IMR-90 (cell line): Measurements from ENCODE around the gene SHB. TPM values are rescaled to one million over a fixed set of nuclear protein-coding genes. Genes with fewer than 3 reads are reported as not detected.
A peak's percentile ranks its signal among the peaks of the same experiment; 100 is the strongest.

Experiments used
- ATAC-seq: fragments of 200-7000 bp; cut with Tn5 transposase; 2 replicates; pipeline ENCODE4 v1.9.1; 2020; ENCODE audit warnings: low read depth, mild to moderate bottlenecking, moderate library complexity
- BruUV-seq: library from RNA; stranded (reverse); fragments of 400-500 nt; replicated peaks from 2 replicates; lab custom pipeline; 2021; lab: Mats Ljungman, UMichigan
- CTCF ChIA-PET: fragments of 300-600 bp; formaldehyde crosslinking; extraction: SDS; loops from one replicate; lab custom pipeline; 2021; ENCODE audit warnings: antibody characterized with exemption; lab: Yijun Ruan, JAX
- POLR2A ChIA-PET: fragments of 300-600 bp; sonication (Branson Sonifier 250); formaldehyde crosslinking; loops from one replicate; lab custom pipeline; 2022; ENCODE audit warnings: antibody characterized with exemption; ENCODE audit not compliant: unreplicated experiment; lab: Charles Lee
- DNase-seq: peaks from one replicate; pipeline ENCODE4 v3.0.0; 2013
- H2AFZ ChIP-seq: replicated peaks from 2 replicates; pipeline ENCODE3; 2013; ENCODE audit warnings: low read length, mild to moderate bottlenecking; ENCODE audit not compliant: poor library complexity
- H2AK5ac ChIP-seq: 2 replicates; pipeline ENCODE4 v1.6.1; 2013; ENCODE audit warnings: low read depth, low read length, inconsistent platforms
- H2AK9ac ChIP-seq: replicated peaks from 2 replicates; pipeline ENCODE3; 2013; ENCODE audit warnings: mild to moderate bottlenecking, low read depth, low read length, moderate library complexity; ENCODE audit not compliant: poor library complexity
- H2BK120ac ChIP-seq: 2 replicates; pipeline ENCODE4 v1.6.1; 2013; ENCODE audit warnings: low read depth, low read length, inconsistent platforms
- H2BK15ac ChIP-seq: 3 replicates; pipeline ENCODE4 v1.6.1; 2013; ENCODE audit warnings: low read depth, low read length, inconsistent platforms
- H2BK20ac ChIP-seq: 2 replicates; pipeline ENCODE4 v1.6.1; 2013; ENCODE audit warnings: low read depth, mild to moderate bottlenecking, inconsistent platforms, low read length, moderate library complexity
- H2BK5ac ChIP-seq: 2 replicates; pipeline ENCODE4 v1.6.1; 2013; ENCODE audit warnings: mild to moderate bottlenecking, low read depth, low read length, inconsistent platforms; ENCODE audit not compliant: poor library complexity, severe bottlenecking
- H3K14ac ChIP-seq: replicated peaks from 2 replicates; pipeline ENCODE4 v1.6.1; 2013; ENCODE audit warnings: low read depth, low read length, inconsistent platforms
- H3K18ac ChIP-seq: 2 replicates; pipeline ENCODE4 v1.6.1; 2013; ENCODE audit warnings: low read depth, low read length, control low read depth
- H3K23ac ChIP-seq: 2 replicates; pipeline ENCODE4 v1.6.1; 2013; ENCODE audit warnings: low read depth, low read length, inconsistent platforms
- H3K27ac ChIP-seq: 2 replicates; pipeline ENCODE4 v1.5.1; 2013; ENCODE audit warnings: mild to moderate bottlenecking, control low read depth, low read length; ENCODE audit not compliant: insufficient read depth
- H3K27me3 ChIP-seq: 2 replicates; pipeline ENCODE4 v1.6.1; 2013; ENCODE audit warnings: low read length; ENCODE audit not compliant: control insufficient read depth, insufficient read depth
- H3K36me3 ChIP-seq: 2 replicates; pipeline ENCODE4 v1.6.1; 2013; ENCODE audit warnings: low read length, mixed read lengths; ENCODE audit not compliant: control insufficient read depth, insufficient read depth
- H3K4ac ChIP-seq: 2 replicates; pipeline ENCODE4 v1.6.1; 2013; ENCODE audit warnings: low read depth, low read length, inconsistent platforms
- H3K4me1 ChIP-seq: 2 replicates; pipeline ENCODE4 v1.6.1; 2013; ENCODE audit warnings: low read length, mixed read lengths; ENCODE audit not compliant: control insufficient read depth, insufficient read depth
- H3K4me2 ChIP-seq: 2 replicates; pipeline ENCODE4 v1.6.1; 2013; ENCODE audit warnings: low read depth, mild to moderate bottlenecking, control low read depth, low read length, moderate library complexity
- H3K4me3 ChIP-seq: 2 replicates; pipeline ENCODE4 v1.5.1; 2013; ENCODE audit warnings: low read depth, mild to moderate bottlenecking, control low read depth, low read length, moderate library complexity; ENCODE audit not compliant: insufficient read depth
- H3K56ac ChIP-seq: 2 replicates; pipeline ENCODE4 v1.6.1; 2013; ENCODE audit warnings: low read length, inconsistent platforms; ENCODE audit not compliant: insufficient read depth; ENCODE audit errors: extremely low read depth
- H3K79me1 ChIP-seq, 2 experiments: 2 replicates each; pipeline ENCODE4 v1.6.1; 2013; ENCODE audit warnings: low read length in 2 of 2, inconsistent platforms in 1 of 2, low read depth in 1 of 2
- H3K9ac ChIP-seq: 2 replicates; pipeline ENCODE4 v1.6.1; 2013; ENCODE audit warnings: low read depth, low read length, control low read depth
- H3K9me1 ChIP-seq: 2 replicates; pipeline ENCODE4 v1.6.1; 2013; ENCODE audit warnings: low read length, inconsistent platforms; ENCODE audit not compliant: insufficient read depth
- H3K9me3 ChIP-seq: 2 replicates; pipeline ENCODE4 v1.6.1; 2013; ENCODE audit warnings: low read length; ENCODE audit not compliant: control insufficient read depth, insufficient read depth
- H4K20me1 ChIP-seq: 2 replicates; pipeline ENCODE4 v1.6.1; 2013; ENCODE audit warnings: low read length, inconsistent platforms; ENCODE audit not compliant: insufficient read depth
- H4K5ac ChIP-seq: 2 replicates; pipeline ENCODE4 v1.6.1; 2013; ENCODE audit warnings: mild to moderate bottlenecking, low read depth, low read length, control low read depth
- H4K8ac ChIP-seq, 2 experiments: 2 replicates each; pipeline ENCODE4 v1.6.1; 2013; ENCODE audit warnings: low read depth in 2 of 2, low read length in 2 of 2, control low read depth in 1 of 2, inconsistent platforms in 1 of 2
- H4K91ac ChIP-seq: 2 replicates; pipeline ENCODE4 v1.6.1; 2013; ENCODE audit warnings: low read depth, low read length, inconsistent platforms; ENCODE audit not compliant: insufficient read depth
- BHLHE40 ChIP-seq: fragments of 150-350 bp; IDR thresholded peaks from 2 replicates; pipeline ENCODE4 v1.6.1; 2016; ENCODE audit warnings: mild to moderate bottlenecking, low read depth, low read length
- CEBPB ChIP-seq: IDR thresholded peaks from 2 replicates; pipeline ENCODE4 v1.6.1; 2012; ENCODE audit warnings: low read depth, low read length, improper control_type of control experiment
- CHD1 ChIP-seq: IDR thresholded peaks from 2 replicates; pipeline ENCODE4 v1.6.1; 2012; ENCODE audit warnings: low read depth, low read length, improper control_type of control experiment
- FOS ChIP-seq: fragments of 150-350 bp; IDR thresholded peaks from 2 replicates; pipeline ENCODE4 v1.6.1; 2016; ENCODE audit warnings: low read depth, low read length
- MAFK ChIP-seq: IDR thresholded peaks from 2 replicates; pipeline ENCODE4 v1.6.1; 2012; ENCODE audit warnings: low read depth, low read length, improper control_type of control experiment
- MAZ ChIP-seq: IDR thresholded peaks from 2 replicates; pipeline ENCODE4 v1.6.1; 2012; ENCODE audit warnings: low read depth, mild to moderate bottlenecking, low read length, improper control_type of control experiment, moderate library complexity, borderline replicate concordance
- MXI1 ChIP-seq: IDR thresholded peaks from 2 replicates; pipeline ENCODE4 v1.6.1; 2012; ENCODE audit warnings: low read depth, mild to moderate bottlenecking, low read length, moderate library complexity, borderline replicate concordance
- NFE2L2 ChIP-seq: fragments of 150-350 bp; IDR thresholded peaks from 2 replicates; pipeline ENCODE4 v1.6.1; 2016; ENCODE audit warnings: low read depth, mild to moderate bottlenecking, low read length
- RAD21 ChIP-seq: IDR thresholded peaks from 2 replicates; pipeline ENCODE4 v1.6.1; 2012; ENCODE audit warnings: low read length, improper control_type of control experiment
- RCOR1 ChIP-seq: IDR thresholded peaks from 2 replicates; pipeline ENCODE4 v1.6.1; 2012; ENCODE audit warnings: mild to moderate bottlenecking, low read length, improper control_type of control experiment; ENCODE audit not compliant: insufficient replicate concordance
- RFX5 ChIP-seq: IDR thresholded peaks from 2 replicates; pipeline ENCODE4 v1.8.0; 2012; ENCODE audit warnings: low read depth, mild to moderate bottlenecking, low read length, moderate library complexity
- SMC3 ChIP-seq: fragments of 150-350 bp; IDR thresholded peaks from 2 replicates; pipeline ENCODE4 v1.6.1; 2016; ENCODE audit warnings: low read depth, mild to moderate bottlenecking, antibody characterized with exemption, low read length, moderate library complexity
- dilution Hi-C: fragments of 300-500 bp; cut with HindIII; formaldehyde crosslinking; loops from one replicate; pipeline ENCODE4 v1.14.3; 2018; ENCODE audit warnings: low sequenced_read_pairs; ENCODE audit not compliant: unreplicated experiment
- in situ Hi-C: fragments of 300-500 bp; cut with MboI; formaldehyde crosslinking; loops from 3 replicates; pipeline ENCODE4 v1.14.3; 2019; ENCODE audit warnings: low sequenced_read_pairs, inconsistent platforms, mixed read lengths
- intact Hi-C: fragments of 100-400 bp; cut with micrococcal nuclease; formaldehyde crosslinking; loops from 2 replicates; pipeline ENCODE4 v1.10.0; 2022
- polyA plus RNA-seq, 3 experiments: library from polyadenylated mRNA; depleted of rRNA; stranded (reverse); fragments of >200 nt; gene quantifications; 2 replicates each; pipeline ENCODE4 v1.2.3, GENCODE V29; 2012; ENCODE audit warnings: low replicate concordance in 1 of 3
- total RNA-seq: library from RNA; depleted of rRNA; stranded (reverse); fragments of >200 nt; gene quantifications from 2 replicates; pipeline ENCODE4 v1.2.3, GENCODE V29; 2012
- TF ChIP-seq, protein P1 (sequence below): conservative IDR thresholded peaks from 2 replicates; pipeline ENCODE4 v1.5.1; 2012; ENCODE audit warnings: mild to moderate bottlenecking, low read depth, low read length, improper control_type of control experiment
- TF ChIP-seq, protein P2 (sequence below): fragments of 150-350 bp; IDR thresholded peaks from 2 replicates; pipeline ENCODE4 v1.6.1; 2017; ENCODE audit warnings: mild to moderate bottlenecking, antibody characterized with exemption, low read length, low read depth
- TF ChIP-seq, protein P3 (sequence below): fragments of 150-350 bp; IDR thresholded peaks from 2 replicates; pipeline ENCODE4 v1.6.1; 2016; ENCODE audit warnings: low read depth, mild to moderate bottlenecking, low read length, moderate library complexity, borderline replicate concordance

Gene SHB
- total and polyA plus RNA-seq, 2 of the 4 experiments (the other 2 are of a cell fraction), result 6.1 to 20.4 TPM

DNA sequence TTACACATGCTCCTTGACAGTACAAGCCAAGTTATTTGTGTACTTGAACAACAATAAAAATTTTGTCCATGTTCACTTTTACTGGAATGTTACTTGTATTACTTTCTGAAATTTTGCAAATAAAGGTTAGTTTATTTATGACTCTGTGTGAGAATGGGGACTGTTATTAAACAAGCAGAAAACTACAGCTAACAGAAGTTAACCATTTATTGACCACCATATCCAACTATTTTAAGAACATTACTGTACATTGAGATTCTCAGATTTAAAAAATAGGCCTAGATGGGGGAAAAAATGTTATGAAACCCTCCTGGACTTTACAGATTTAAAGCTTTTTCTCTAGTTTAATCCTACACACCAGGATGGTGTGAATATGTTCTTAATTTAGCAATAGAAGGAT lies 166.9 kb downstream of the SHB start:
- Histone ChIP-seq H2BK5ac (no peak overlapping the region), H4K91ac (no peak overlapping the region), H2BK120ac (no peak overlapping the region), H2AK5ac (no peak overlapping the region), H3K79me1 (peaks cover 13 to 37% of the 10 kb centered on the region in 2 experiments), H3K4ac (no peak overlapping the region), H3K9me1 (peaks cover 10% of the 10 kb centered on the region), H4K5ac (no peak overlapping the region), H3K4me2 (peak overlapping the region; percentile 4; the same call in 1 of the 2 replicates), H3K27ac (no peak overlapping the region), H2AFZ (no peak overlapping the region), H2BK15ac (no peak overlapping the region), H3K36me3 (peaks cover 6% of the 10 kb centered on the region; the same call in 1 of the 2 replicates), H2BK20ac (no peak overlapping the region), H3K4me3 (no peak overlapping the region), H3K9ac (no peak overlapping the region), H4K20me1 (no peaks in the 10 kb centered on the region), H3K4me1 (peaks cover 14% of the 10 kb centered on the region), H3K9me3 (no peaks in the 10 kb centered on the region), H4K8ac (no peak overlapping the region), H2AK9ac (no peak overlapping the region), H3K23ac (no peak overlapping the region), H3K14ac (no peak overlapping the region), H3K18ac (no peak overlapping the region), H3K27me3 (no peaks in the 10 kb centered on the region), H3K56ac (no peak overlapping the region)
- dilution Hi-C loops (loop anchor here (25.0 kb wide), 1 partner anchor 485 kb away; the partner anchor contains the start of gene ALDH1B1), intact Hi-C loops (loop anchor here (2.0 to 5.0 kb wide), 3 partner anchors 155 to 420 kb away; partner anchors contain the start of gene TOMM5), in situ Hi-C loops (loop anchor here (10.0 kb wide), 1 partner anchor 317 kb away; no protein-coding TSS in a partner anchor)
- TF ChIP-seq MAFK (no peak), MXI1 (no peak), CHD1 (no peak), SMC3 (no peak), NFE2L2 (no peak), RFX5 (no peak), CEBPB (no peak), MAZ (no peak), BHLHE40 (no peak), RCOR1 (no peak), FOS (no peak), RAD21 (no peak)
- TF ChIP-seq, protein P1, sequence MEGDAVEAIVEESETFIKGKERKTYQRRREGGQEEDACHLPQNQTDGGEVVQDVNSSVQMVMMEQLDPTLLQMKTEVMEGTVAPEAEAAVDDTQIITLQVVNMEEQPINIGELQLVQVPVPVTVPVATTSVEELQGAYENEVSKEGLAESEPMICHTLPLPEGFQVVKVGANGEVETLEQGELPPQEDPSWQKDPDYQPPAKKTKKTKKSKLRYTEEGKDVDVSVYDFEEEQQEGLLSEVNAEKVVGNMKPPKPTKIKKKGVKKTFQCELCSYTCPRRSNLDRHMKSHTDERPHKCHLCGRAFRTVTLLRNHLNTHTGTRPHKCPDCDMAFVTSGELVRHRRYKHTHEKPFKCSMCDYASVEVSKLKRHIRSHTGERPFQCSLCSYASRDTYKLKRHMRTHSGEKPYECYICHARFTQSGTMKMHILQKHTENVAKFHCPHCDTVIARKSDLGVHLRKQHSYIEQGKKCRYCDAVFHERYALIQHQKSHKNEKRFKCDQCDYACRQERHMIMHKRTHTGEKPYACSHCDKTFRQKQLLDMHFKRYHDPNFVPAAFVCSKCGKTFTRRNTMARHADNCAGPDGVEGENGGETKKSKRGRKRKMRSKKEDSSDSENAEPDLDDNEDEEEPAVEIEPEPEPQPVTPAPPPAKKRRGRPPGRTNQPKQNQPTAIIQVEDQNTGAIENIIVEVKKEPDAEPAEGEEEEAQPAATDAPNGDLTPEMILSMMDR, result no peak
- TF ChIP-seq, protein P2, sequence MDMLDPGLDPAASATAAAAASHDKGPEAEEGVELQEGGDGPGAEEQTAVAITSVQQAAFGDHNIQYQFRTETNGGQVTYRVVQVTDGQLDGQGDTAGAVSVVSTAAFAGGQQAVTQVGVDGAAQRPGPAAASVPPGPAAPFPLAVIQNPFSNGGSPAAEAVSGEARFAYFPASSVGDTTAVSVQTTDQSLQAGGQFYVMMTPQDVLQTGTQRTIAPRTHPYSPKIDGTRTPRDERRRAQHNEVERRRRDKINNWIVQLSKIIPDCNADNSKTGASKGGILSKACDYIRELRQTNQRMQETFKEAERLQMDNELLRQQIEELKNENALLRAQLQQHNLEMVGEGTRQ, result no peak
- TF ChIP-seq, protein P3, sequence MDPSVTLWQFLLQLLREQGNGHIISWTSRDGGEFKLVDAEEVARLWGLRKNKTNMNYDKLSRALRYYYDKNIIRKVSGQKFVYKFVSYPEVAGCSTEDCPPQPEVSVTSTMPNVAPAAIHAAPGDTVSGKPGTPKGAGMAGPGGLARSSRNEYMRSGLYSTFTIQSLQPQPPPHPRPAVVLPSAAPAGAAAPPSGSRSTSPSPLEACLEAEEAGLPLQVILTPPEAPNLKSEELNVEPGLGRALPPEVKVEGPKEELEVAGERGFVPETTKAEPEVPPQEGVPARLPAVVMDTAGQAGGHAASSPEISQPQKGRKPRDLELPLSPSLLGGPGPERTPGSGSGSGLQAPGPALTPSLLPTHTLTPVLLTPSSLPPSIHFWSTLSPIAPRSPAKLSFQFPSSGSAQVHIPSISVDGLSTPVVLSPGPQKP, result no peak
- CTCF ChIA-PET, result interaction anchor here (0.6 to 1.1 kb wide), 2 partner anchors 361 to 420 kb away, joined by 4 read pairs; no protein-coding TSS in a partner anchor
- no peak for ATAC-seq
- POLR2A ChIA-PET, result no interaction called here
- BruUV-seq, result no TSS peak
- no peak for DNase-seq
